H1 (cell line): ENCODE results near the gene KCTD21. TPM values are rescaled to one million over a fixed set of nuclear protein-coding genes. Genes with fewer than 3 reads are reported as not detected.

Source experiments
- CTCF ChIA-PET: fragments of 300-600 bp; sonication (Branson Sonifier 250); formaldehyde crosslinking; loops from one replicate; lab custom pipeline; 2021; ENCODE audit not compliant: partially characterized antibody; lab: Charles Lee
- POLR2A ChIA-PET: fragments of 300-600 bp; sonication (Branson Sonifier 250); formaldehyde crosslinking; loops from one replicate; lab custom pipeline; 2021; ENCODE audit warnings: inconsistent platforms; ENCODE audit not compliant: partially characterized antibody; lab: Charles Lee
- DNase-seq, 2 experiments: peaks; one replicate each; pipeline versions ENCODE4 v3.0.0 to v3.0.0-alpha.2; 2010 to 2022; ENCODE audit warnings: low spot score in 2 of 2, low read depth in 1 of 2, mixed read lengths in 1 of 2
- FAIRE-seq: peaks from 2 replicates; lab custom pipeline; 2011; peaks lifted over from hg19 to GRCh38; lab: Jason Lieb, UNC
- H2AFZ ChIP-seq: 2 replicates; pipeline ENCODE4 v1.8.1; 2012; ENCODE audit warnings: low read length, inconsistent platforms
- H2AK5ac ChIP-seq: 2 replicates; pipeline ENCODE4 v1.6.1; 2013; ENCODE audit warnings: low read depth, low read length
- H2BK120ac ChIP-seq: replicated peaks from 2 replicates; pipeline ENCODE3; 2013; ENCODE audit warnings: low read depth, low read length, inconsistent platforms
- H2BK12ac ChIP-seq: 2 replicates; pipeline ENCODE4 v1.6.1; 2013; ENCODE audit warnings: low read depth, low read length
- H2BK15ac ChIP-seq: 2 replicates; pipeline ENCODE4 v1.6.1; 2013; ENCODE audit warnings: low read length
- H2BK20ac ChIP-seq: 2 replicates; pipeline ENCODE4 v1.6.1; 2013; ENCODE audit warnings: low read length
- H2BK5ac ChIP-seq: 2 replicates; pipeline ENCODE4 v1.6.1; 2013; ENCODE audit warnings: low read depth, low read length
- H3K14ac ChIP-seq: 2 replicates; pipeline ENCODE4 v1.6.1; 2013; ENCODE audit warnings: inconsistent platforms; ENCODE audit not compliant: insufficient read length
- H3K18ac ChIP-seq: 2 replicates; pipeline ENCODE4 v1.6.1; 2013; ENCODE audit warnings: low read length; ENCODE audit errors: extremely low read depth
- H3K23ac ChIP-seq: 2 replicates; pipeline ENCODE4 v1.6.1; 2013; ENCODE audit warnings: inconsistent platforms; ENCODE audit not compliant: insufficient read length
- H3K23me2 ChIP-seq: 2 replicates; pipeline ENCODE4 v1.6.1; 2013; ENCODE audit warnings: low read depth, low read length
- H3K27ac ChIP-seq: 2 replicates; pipeline ENCODE4 v1.6.1; 2011; ENCODE audit warnings: low read depth, low read length, inconsistent platforms
- H3K27me3 ChIP-seq, 4 experiments: replicated peaks in 1 of 4; 1 replicate in 1 of 4; 2 replicates in 3 of 4; pipeline versions ENCODE4 v1.6.1 to v1.8.1; 2011 to 2013; ENCODE audit warnings: low read length in 3 of 4, mild to moderate bottlenecking in 3 of 4, inconsistent platforms in 2 of 4, mixed read lengths in 2 of 4, moderate library complexity in 1 of 4; ENCODE audit not compliant: control insufficient read depth in 3 of 4, insufficient read depth in 3 of 4; ENCODE audit errors: extremely low read depth in 1 of 4
- H3K36me3 ChIP-seq, 4 experiments: 2 replicates each; pipeline versions ENCODE4 v1.6.1 to v1.8.1; 2011 to 2013; ENCODE audit warnings: mild to moderate bottlenecking in 4 of 4, low read length in 3 of 4, moderate library complexity in 2 of 4, control low read depth in 1 of 4, inconsistent platforms in 1 of 4; ENCODE audit not compliant: insufficient read depth in 4 of 4, control insufficient read depth in 2 of 4
- H3K4ac ChIP-seq: replicated peaks from 2 replicates; pipeline ENCODE3; 2013; ENCODE audit warnings: low read length, low read depth, mixed read lengths, inconsistent platforms; ENCODE audit not compliant: insufficient read length
- H3K4me1 ChIP-seq, 4 experiments: replicated peaks in 1 of 4; 1 replicate in 1 of 4; 2 replicates in 3 of 4; pipeline versions ENCODE4 v1.6.1 to v1.8.1; 2011 to 2013; ENCODE audit warnings: low read length in 3 of 4, inconsistent platforms in 2 of 4, mixed read lengths in 1 of 4; ENCODE audit not compliant: insufficient read depth in 4 of 4, control insufficient read depth in 3 of 4
- H3K4me2 ChIP-seq, 2 experiments: 2 replicates each; pipeline versions ENCODE4 v1.6.1 to v1.8.1; 2011 to 2013; ENCODE audit warnings: low read depth in 2 of 2, low read length in 2 of 2, control low read depth in 1 of 2, inconsistent platforms in 1 of 2, mild to moderate bottlenecking in 1 of 2; ENCODE audit not compliant: insufficient read depth in 1 of 2
- H3K4me3 ChIP-seq, 4 experiments: fragments of 200-600, 300-600 bp in 1 of 4; sonication (generic), shearing (Covaris generic), sonication (Bioruptor Twin) in 1 of 4; 2 replicates each; pipeline versions ENCODE4 v1.5.1 to v1.8.1; 2011 to 2016; ENCODE audit warnings: low read length in 4 of 4, low read depth in 3 of 4, control low read depth in 2 of 4, inconsistent platforms in 2 of 4, mild to moderate bottlenecking in 2 of 4, mixed read lengths in 1 of 4, moderate library complexity in 1 of 4; ENCODE audit not compliant: insufficient read depth in 2 of 4; ENCODE audit errors: extremely low read depth in 1 of 4
- H3K56ac ChIP-seq: replicated peaks from 2 replicates; pipeline ENCODE3; 2013; ENCODE audit warnings: low read depth, mild to moderate bottlenecking, mixed read lengths, low read length, inconsistent platforms; ENCODE audit not compliant: insufficient read length
- H3K79me1 ChIP-seq: 2 replicates; pipeline ENCODE4 v1.6.1; 2013; ENCODE audit warnings: low read depth, low read length, control low read depth
- H3K79me2 ChIP-seq, 2 experiments: 2 replicates each; pipeline versions ENCODE4 v1.6.1 to v1.8.1; 2012 to 2013; ENCODE audit warnings: low read length in 2 of 2, mild to moderate bottlenecking in 2 of 2, inconsistent platforms in 1 of 2; ENCODE audit not compliant: insufficient read depth in 2 of 2, control insufficient read depth in 1 of 2
- H3K9ac ChIP-seq, 4 experiments: replicated peaks in 1 of 4; 1 replicate in 1 of 4; 2 replicates in 3 of 4; pipeline versions ENCODE4 v1.6.1 to v1.8.1; 2011 to 2013; ENCODE audit warnings: low read depth in 3 of 4, low read length in 3 of 4, control low read depth in 2 of 4, mild to moderate bottlenecking in 2 of 4, moderate library complexity in 2 of 4, inconsistent platforms in 1 of 4; ENCODE audit errors: extremely low read depth in 1 of 4
- H3K9me3 ChIP-seq, 2 experiments: 2 replicates each; pipeline versions ENCODE4 v1.6.1 to v1.8.1; 2012 to 2013; ENCODE audit warnings: mild to moderate bottlenecking in 2 of 2, moderate library complexity in 2 of 2, control low read depth in 1 of 2, inconsistent platforms in 1 of 2, low read depth in 1 of 2, low read length in 1 of 2, mixed read lengths in 1 of 2; ENCODE audit not compliant: insufficient read depth in 2 of 2
- H4K20me1 ChIP-seq, 2 experiments: replicated peaks in 1 of 2; 2 replicates each; pipeline versions ENCODE3 to v1.8.1; 2011 to 2013; ENCODE audit warnings: inconsistent platforms in 2 of 2, low read length in 2 of 2, mild to moderate bottlenecking in 1 of 2; ENCODE audit not compliant: insufficient read depth in 2 of 2, control insufficient read depth in 1 of 2
- H4K5ac ChIP-seq: 2 replicates; pipeline ENCODE4 v1.6.1; 2013; ENCODE audit warnings: low read length, low read depth, mixed read lengths, inconsistent platforms; ENCODE audit not compliant: insufficient read length
- H4K8ac ChIP-seq: 2 replicates; pipeline ENCODE4 v1.8.0; 2013; ENCODE audit warnings: mild to moderate bottlenecking, moderate library complexity, low read length, inconsistent platforms; ENCODE audit not compliant: insufficient read depth; ENCODE audit errors: extremely low read depth
- H4K91ac ChIP-seq: replicated peaks from 2 replicates; pipeline ENCODE3; 2013; ENCODE audit warnings: low read length, mixed read lengths, inconsistent platforms; ENCODE audit not compliant: insufficient read length
- ATF3 ChIP-seq: IDR thresholded peaks from 2 replicates; pipeline ENCODE4 v1.6.1; 2011; ENCODE audit warnings: low read depth, mild to moderate bottlenecking, low read length; ENCODE audit not compliant: insufficient read depth
- CBX8 ChIP-seq: fragments of 300-800, 300-1000 bp; sonication (generic); IDR thresholded peaks from 2 replicates; pipeline ENCODE4 v1.7.1; 2016; ENCODE audit warnings: low read depth, low read length, borderline replicate concordance
- CHD2 ChIP-seq: IDR thresholded peaks from 2 replicates; pipeline ENCODE4 v1.6.1; 2012; ENCODE audit warnings: low read length, improper control_type of control experiment
- CTBP2 ChIP-seq: IDR thresholded peaks from 2 replicates; pipeline ENCODE4 v1.7.0; 2011; ENCODE audit warnings: borderline replicate concordance, mild to moderate bottlenecking, moderate library complexity, mixed read lengths, low read length; ENCODE audit not compliant: insufficient read depth, insufficient read length
- GTF2F1 ChIP-seq: IDR thresholded peaks from 2 replicates; pipeline ENCODE4 v1.6.1; 2012; ENCODE audit warnings: low read depth, low read length, improper control_type of control experiment, borderline replicate concordance
- KDM5A ChIP-seq: fragments of 200-600 bp; IDR thresholded peaks from 2 replicates; pipeline ENCODE4 v1.7.1; 2012; ENCODE audit warnings: mild to moderate bottlenecking, low read length, inconsistent platforms, mixed read lengths
- MAX ChIP-seq: IDR thresholded peaks from 2 replicates; pipeline ENCODE4 v1.6.1; 2012; ENCODE audit warnings: inconsistent platforms
- SP1 ChIP-seq: IDR thresholded peaks from 2 replicates; pipeline ENCODE4 v1.6.1; 2011; ENCODE audit warnings: low read depth, low read length
- SRF ChIP-seq: IDR thresholded peaks from 2 replicates; pipeline ENCODE4 v1.6.1; 2011; ENCODE audit warnings: mild to moderate bottlenecking, low read depth, low read length, moderate library complexity
- SUZ12 ChIP-seq: fragments of 200-600 bp; sonication (generic); IDR thresholded peaks from 2 replicates; pipeline ENCODE4 v1.6.1; 2012; ENCODE audit warnings: mild to moderate bottlenecking, inconsistent platforms, low read length, moderate library complexity, mixed read lengths
- TCF12 ChIP-seq: IDR thresholded peaks from 2 replicates; pipeline ENCODE4 v1.6.1; 2011; ENCODE audit warnings: low read depth, mild to moderate bottlenecking, low read length
- WGBS, 2 experiments: shearing (Covaris generic) in 1 of 2; methylation state at CpG; one replicate each; pipeline versions ENCODE4 v1.1.6 to v1.1.7; 2013 to 2015; ENCODE audit warnings: low lambda C conversion rate in 2 of 2, mixed read lengths in 2 of 2, inconsistent platforms in 1 of 2, low coverage in 1 of 2, missing lambda C conversion rate in 1 of 2; ENCODE audit not compliant: insufficient replicate concordance in 2 of 2, insufficient coverage in 1 of 2, insufficient read length in 1 of 2; ENCODE audit errors: extremely low coverage in 1 of 2, missing lambda C conversion rate in 1 of 2; 5-methylcytosine and 5-hydroxymethylcytosine counted together
- polyA plus RNA-seq, 7 experiments: library from polyadenylated mRNA; depleted of rRNA in 3 of 7; stranded (reverse) in 5 of 7; unstranded in 2 of 7; fragments of >200 nt in 5 of 7; fragments of 200-250 nt in 2 of 7; gene quantifications; 1 replicate in 5 of 7; 2 replicates in 1 of 7; 4 replicates in 1 of 7; pipeline versions ENCODE4 v1.2.1 to v1.2.3, GENCODE V29; 2011 to 2013; ENCODE audit warnings: missing spikeins in 2 of 7, mixed read lengths in 2 of 7
- total RNA-seq: library from RNA; stranded (reverse); fragmentation: NEBNext Ultra II Directional; extraction: Animal tissue kit (Norgen Biotek cat#: 25700); gene quantifications from 2 replicates; pipeline ENCODE4 v1.2.1, GENCODE V29; 2021

Gene KCTD21
- total and polyA plus RNA-seq, 2 of the 8 experiments (the other 6 are each of a cell fraction or from before 2014, with no cell fraction given): 3.2 to 4.1 TPM

DNA sequence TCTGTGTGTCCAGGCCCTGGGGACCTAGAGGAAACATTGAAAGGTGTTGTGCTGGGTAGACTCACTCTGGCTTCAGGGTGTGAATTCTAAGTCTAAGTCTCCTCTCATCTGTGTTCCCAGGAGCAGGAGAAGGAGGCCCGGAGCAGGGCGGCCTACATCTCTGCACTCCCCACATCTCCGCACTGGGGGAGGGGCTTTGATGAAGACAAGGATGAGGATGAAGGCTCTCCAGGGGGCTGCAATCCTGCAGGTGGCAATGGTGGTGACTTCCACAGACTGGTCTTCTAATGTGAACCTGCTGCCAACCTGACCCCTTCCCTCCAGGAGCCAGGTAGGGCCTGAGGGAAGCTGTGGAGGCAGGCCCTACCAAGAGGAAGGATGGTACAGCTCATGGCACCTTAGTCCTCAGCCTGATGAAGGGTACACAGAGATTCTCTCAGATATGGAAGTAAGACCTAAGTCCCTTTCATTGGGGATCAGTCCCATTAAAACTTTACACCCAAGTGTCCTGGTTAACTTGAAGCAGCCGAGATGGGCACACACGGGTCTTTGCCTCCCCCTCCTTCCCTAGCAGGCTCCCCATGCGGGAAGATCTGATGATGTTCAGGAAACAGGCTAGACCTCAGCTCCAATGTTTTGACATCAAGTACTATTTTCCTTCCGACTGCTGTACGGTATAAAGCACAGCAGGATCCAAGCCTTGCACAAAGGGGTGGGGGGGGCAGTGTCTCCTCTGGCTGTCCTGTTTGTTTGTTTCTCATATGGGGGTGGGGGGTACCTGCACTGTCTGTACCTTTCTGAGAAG lies 25.3 kb upstream of the KCTD21 start:
- no peaks in the 10 kb centered on the region for H3K9me3 ChIP-seq
- H4K91ac ChIP-seq: no peak overlapping the region
- H3K14ac ChIP-seq: no peak overlapping the region
- H3K23ac ChIP-seq: no peak overlapping the region
- H3K36me3 ChIP-seq: peaks cover 0 to 9% (median 2%) of the 10 kb centered on the region in 4 experiments; a peak in 6 of 8 replicates
- no peak overlapping the region for H3K4ac ChIP-seq
- no peaks in the 10 kb centered on the region for H3K27me3 ChIP-seq
- H3K18ac ChIP-seq: no peak overlapping the region
- no peak overlapping the region for H2AFZ ChIP-seq
- no peak overlapping the region for H3K4me2 ChIP-seq
- H2AK5ac ChIP-seq: no peak overlapping the region
- H4K5ac ChIP-seq: no peak overlapping the region
- POLR2A ChIA-PET: no interaction called here
- 87% methylated on average over 8 of the region's 8 CpGs; no CpG with 5 or more reads in 1 of the 2 experiments for WGBS, 2 experiments
- H3K23me2 ChIP-seq: no peaks in the 10 kb centered on the region
- H4K8ac ChIP-seq: no peak overlapping the region
- no peak overlapping the region for H3K56ac ChIP-seq
- no peaks in the 10 kb centered on the region for H3K4me1 ChIP-seq
- no peak overlapping the region for H2BK12ac ChIP-seq
- no peak overlapping the region for H3K27ac ChIP-seq
- DNase-seq: no peak
- H3K9ac ChIP-seq: no peak overlapping the region
- H3K4me3 ChIP-seq: no peak overlapping the region
- 0 out of 2 replicates have a peak, but pooled peaks cover 2% of the 10 kb centered on the region for H3K79me1 ChIP-seq
- no peak for FAIRE-seq
- no peak overlapping the region for H2BK15ac ChIP-seq
- H2BK5ac ChIP-seq: no peak overlapping the region
- no peaks in the 10 kb centered on the region for H3K79me2 ChIP-seq
- H2BK120ac ChIP-seq: no peak overlapping the region
- CTCF ChIA-PET: interaction anchor here (1.0 to 6.7 kb wide), 2 partner anchors 15 to 351 kb away, joined by 3 to 38 read pairs; no protein-coding TSS in a partner anchor
- peaks cover 0 to 4% of the 10 kb centered on the region in 2 experiments for H4K20me1 ChIP-seq
- no peak overlapping the region for H2BK20ac ChIP-seq
- no peak for TF ChIP-seq SRF
- TF ChIP-seq CHD2: no peak
- TF ChIP-seq CTBP2: no peak
- TF ChIP-seq MAX: no peak
- no peak for TF ChIP-seq GTF2F1
- TF ChIP-seq SUZ12: no peak
- TF ChIP-seq KDM5A: no peak
- TF ChIP-seq SP1: no peak
- TF ChIP-seq CBX8: no peak
- no peak for TF ChIP-seq TCF12
- no peak for TF ChIP-seq ATF3
